ENCODE data around the gene ZKSCAN5. TPM values are rescaled to one million over a fixed set of nuclear protein-coding genes. Genes with fewer than 3 reads are reported as not detected.

ZKSCAN5 gene
- total RNA-seq, 1 donor from 2014 or later = 15.3 TPM

- peak; percentile 79 for DNase-seq (ENCODE audit: low read depth)
Measured at GRCh38 chr7:99558306-99559174, 54.1 kb downstream of the ZKSCAN5 start, which contains the start of gene ZNF655. Gene ZNF655, plus strand, starts transcription at chr7:99558642. Its CDS starts 1,918 bp downstream, at chr7:99560560.

GRCh38 chr7:99559175-99559915 lies 54.9 kb downstream of the ZKSCAN5 start:
- Histone ChIP-seq H3K79me2 (ENCODE audit: insufficient read depth, low read length) (peaks cover 63% of the 10 kb centered on the region), H3K27ac (ENCODE audit: low read depth, low read length) (peak overlapping the region; percentile 98), H3K4me3 (ENCODE audit: insufficient read depth, low read depth, low read length) (peak overlapping the region; percentile 91), H3K36me3 (ENCODE audit: insufficient read depth, low read length) (peaks cover 26% of the 10 kb centered on the region), H3K4me2 (ENCODE audit: low read length) (peak overlapping the region; percentile 95), H2AFZ (ENCODE audit: low read depth, low read length) (peak overlapping the region; percentile 98), H3K9ac (ENCODE audit: low read length) (peak overlapping the region; percentile 100), H4K20me1 (ENCODE audit: insufficient read depth, low read length) (peaks cover 22% of the 10 kb centered on the region), H3K27me3 (ENCODE audit: insufficient read depth, low read length) (no peaks in the 10 kb centered on the region), H3K4me1 (ENCODE audit: insufficient read depth, low read length) (peaks cover 46% of the 10 kb centered on the region), H3K9me3 (ENCODE audit: insufficient read depth, low read depth, low read length) (no peaks in the 10 kb centered on the region)
- Mint-ChIP-seq H3K4me3 (ENCODE audit: unreplicated experiment) (peak overlapping the region; percentile 100), H3K27me3 (ENCODE audit: low read depth, unreplicated experiment) (no peaks in the 10 kb centered on the region), H3K27ac (ENCODE audit: unreplicated experiment) (peak overlapping the region; percentile 88), H3K9me3 (ENCODE audit: unreplicated experiment) (no peaks in the 10 kb centered on the region), H3K36me3 (ENCODE audit: low read depth, unreplicated experiment) (peaks cover 24% of the 10 kb centered on the region), H3K4me1 (ENCODE audit: low read depth, unreplicated experiment) (peaks cover 39% of the 10 kb centered on the region)
- peak; percentile 22 for DNase-seq (ENCODE audit: low read depth)
- TF ChIP-seq CTCF (IDR thresholded peaks at IDR 0.05; ENCODE audit: insufficient read depth, low read depth, low read length) (no peak), EZH2 (IDR thresholded peaks at IDR 0.05; ENCODE audit: insufficient read depth, low read length) (no peak)
- no peak for FAIRE-seq

More at GRCh38 chr7:99558306-99559174, 54.1 kb downstream of the ZKSCAN5 start, which contains the start of gene ZNF655:
- H3K4me1 Mint-ChIP-seq (ENCODE audit: low read depth, unreplicated experiment) = peaks cover 31% of the 10 kb centered on the region
- Histone ChIP-seq H3K79me2 (ENCODE audit: insufficient read depth, low read length) (peaks cover 58% of the 10 kb centered on the region), H3K4me3 (ENCODE audit: insufficient read depth, low read depth, low read length) (peak within 1 kb of the TSS; percentile 91), H4K20me1 (ENCODE audit: insufficient read depth, low read length) (peaks cover 16% of the 10 kb centered on the region), H3K9ac (ENCODE audit: low read length) (peak within 1 kb of the TSS; percentile 100), H3K27me3 (ENCODE audit: insufficient read depth, low read length) (no peaks in the 10 kb centered on the region), H3K27ac (ENCODE audit: low read depth, low read length) (peak within 1 kb of the TSS; percentile 98), H3K36me3 (ENCODE audit: insufficient read depth, low read length) (peaks cover 22% of the 10 kb centered on the region), H3K4me2 (ENCODE audit: low read length) (peak within 1 kb of the TSS; percentile 95), H2AFZ (ENCODE audit: low read depth, low read length) (peak within 1 kb of the TSS; percentile 98), H3K4me1 (ENCODE audit: insufficient read depth, low read length) (peaks cover 37% of the 10 kb centered on the region), H3K9me3 (ENCODE audit: insufficient read depth, low read depth, low read length) (no peaks in the 10 kb centered on the region)
- H3K27me3 Mint-ChIP-seq (ENCODE audit: low read depth, unreplicated experiment) = no peaks in the 10 kb centered on the region
- H3K9me3 Mint-ChIP-seq (ENCODE audit: unreplicated experiment) = no peaks in the 10 kb centered on the region
- peak within 1 kb of the TSS; percentile 100 for H3K4me3 Mint-ChIP-seq (ENCODE audit: unreplicated experiment)
- peaks cover 24% of the 10 kb centered on the region for H3K36me3 Mint-ChIP-seq (ENCODE audit: low read depth, unreplicated experiment)
- H3K27ac Mint-ChIP-seq (ENCODE audit: unreplicated experiment) = peak within 1 kb of the TSS; percentile 88
- no peak for FAIRE-seq
- TF ChIP-seq CTCF (IDR thresholded peaks at IDR 0.05; ENCODE audit: insufficient read depth, low read depth, low read length) (no peak), EZH2 (IDR thresholded peaks at IDR 0.05; ENCODE audit: insufficient read depth, low read length) (no peak)

Measured in astrocyte (in vitro differentiated cells and primary cell).